A549 (cell line): ENCODE results near the gene PTOV1. TPM values are rescaled to one million over a fixed set of nuclear protein-coding genes. Genes with fewer than 3 reads are reported as not detected.

ENCODE experiments used
- polyA plus RNA-seq, 4 experiments: library from polyadenylated mRNA; depleted of rRNA in 3 of 4; stranded (reverse); fragments of >200 nt; fragmentation: RNase III in 1 of 4; extraction: RNeasy Plus Mini Kit Qiagen cat#74134 plus additional on column Dnase treatment in 1 of 4; gene quantifications; 2 replicates in 3 of 4; 3 replicates in 1 of 4; pipeline ENCODE4 v1.2.3, GENCODE V29; 2011 to 2017
- small RNA-seq, 6 experiments: library from RNA; depleted of rRNA; stranded (forward); fragments of <200 nt; gene quantifications; one replicate each; pipeline ENCODE3, GENCODE V24; 2012

PTOV1 gene
- polyA plus RNA-seq, 2 of the 4 experiments (the other 2 are of a cell fraction), result 27.7 to 147 TPM

Small RNA genes lying within 50 kb of the gene (small RNA-seq; reads per million reads assigned to genes)
- 0 reads per million in 6 experiments for gene MIR4749

Other genes starting within 250 kb of the PTOV1 start
- 45.9 and 47.6 TPM in 2 replicates for gene RRAS, start 211.0 kb upstream of the PTOV1 start, polyA plus RNA-seq (2011; rRNA removed)
- gene RRAS, start 211.0 kb upstream of the PTOV1 start, polyA plus RNA-seq (2017; fragmentation: RNase III; extraction: RNeasy Plus Mini Kit Qiagen cat#74134 plus additional on column Dnase treatment), result 49.2 to 55.4 TPM (median 50.2 TPM) in 3 replicates
- gene SCAF1, start 208.9 kb upstream of the PTOV1 start, polyA plus RNA-seq (2011; rRNA removed), result 4.0 and 6.1 TPM in 2 replicates
- 41.0 to 47.9 TPM (median 47.2 TPM) in 3 replicates for gene SCAF1, start 208.9 kb upstream of the PTOV1 start, polyA plus RNA-seq (2017; fragmentation: RNase III; extraction: RNeasy Plus Mini Kit Qiagen cat#74134 plus additional on column Dnase treatment)
- 54.0 and 68.6 TPM in 2 replicates for gene IRF3, start 185.3 kb upstream of the PTOV1 start, polyA plus RNA-seq (2011; rRNA removed)
- gene IRF3, start 185.3 kb upstream of the PTOV1 start, polyA plus RNA-seq (2017; fragmentation: RNase III; extraction: RNeasy Plus Mini Kit Qiagen cat#74134 plus additional on column Dnase treatment), result 88.5 to 114 TPM (median 103 TPM) in 3 replicates
- gene BCL2L12, start 185.2 kb upstream of the PTOV1 start, polyA plus RNA-seq (2011; rRNA removed), result 26.6 and 29.2 TPM in 2 replicates
- gene BCL2L12, start 185.2 kb upstream of the PTOV1 start, polyA plus RNA-seq (2017; fragmentation: RNase III; extraction: RNeasy Plus Mini Kit Qiagen cat#74134 plus additional on column Dnase treatment), result 47.8 to 53.0 TPM (median 48.6 TPM) in 3 replicates
- gene PRMT1, start 173.9 kb upstream of the PTOV1 start, polyA plus RNA-seq (2011; rRNA removed), result 440 and 504 TPM in 2 replicates
- gene PRMT1, start 173.9 kb upstream of the PTOV1 start, polyA plus RNA-seq (2017; fragmentation: RNase III; extraction: RNeasy Plus Mini Kit Qiagen cat#74134 plus additional on column Dnase treatment), result 488 to 516 TPM (median 500 TPM) in 3 replicates
- 2.0 and 2.9 TPM in 2 replicates for gene ADM5, start 161.6 kb upstream of the PTOV1 start, polyA plus RNA-seq (2011; rRNA removed)
- gene ADM5, start 161.6 kb upstream of the PTOV1 start, polyA plus RNA-seq (2017; fragmentation: RNase III; extraction: RNeasy Plus Mini Kit Qiagen cat#74134 plus additional on column Dnase treatment), result 4.3 to 4.5 TPM (median 4.4 TPM) in 3 replicates
- gene CPT1C, start 160.0 kb upstream of the PTOV1 start, polyA plus RNA-seq (2011; rRNA removed), result 8.2 and 8.5 TPM in 2 replicates
- gene CPT1C, start 160.0 kb upstream of the PTOV1 start, polyA plus RNA-seq (2017; fragmentation: RNase III; extraction: RNeasy Plus Mini Kit Qiagen cat#74134 plus additional on column Dnase treatment), result 13.7 to 17.1 TPM (median 15.4 TPM) in 3 replicates
- gene TSKS, start 87.9 kb upstream of the PTOV1 start, polyA plus RNA-seq (2011; rRNA removed), result not detected in 2 replicates
- not detected in 3 replicates for gene TSKS, start 87.9 kb upstream of the PTOV1 start, polyA plus RNA-seq (2017; fragmentation: RNase III; extraction: RNeasy Plus Mini Kit Qiagen cat#74134 plus additional on column Dnase treatment)
- gene AP2A1, start 84.2 kb upstream of the PTOV1 start, polyA plus RNA-seq (2011; rRNA removed), result 36.6 and 41.6 TPM in 2 replicates
- gene AP2A1, start 84.2 kb upstream of the PTOV1 start, polyA plus RNA-seq (2017; fragmentation: RNase III; extraction: RNeasy Plus Mini Kit Qiagen cat#74134 plus additional on column Dnase treatment), result 53.4 to 62.1 TPM (median 58.6 TPM) in 3 replicates
- gene FUZ, start 37.9 kb upstream of the PTOV1 start, polyA plus RNA-seq (2011; rRNA removed), result 12.5 and 14.5 TPM in 2 replicates
- gene FUZ, start 37.9 kb upstream of the PTOV1 start, polyA plus RNA-seq (2017; fragmentation: RNase III; extraction: RNeasy Plus Mini Kit Qiagen cat#74134 plus additional on column Dnase treatment), result 15.9 to 23.7 TPM (median 21.7 TPM) in 3 replicates
- gene MED25, start 32.9 kb upstream of the PTOV1 start, polyA plus RNA-seq (2011; rRNA removed), result 20.4 and 27.1 TPM in 2 replicates
- 36.4 to 41.6 TPM (median 40.1 TPM) in 3 replicates for gene MED25, start 32.9 kb upstream of the PTOV1 start, polyA plus RNA-seq (2017; fragmentation: RNase III; extraction: RNeasy Plus Mini Kit Qiagen cat#74134 plus additional on column Dnase treatment)
- gene PNKP, start 16.4 kb downstream of the PTOV1 start, polyA plus RNA-seq (2011; rRNA removed), result 22.5 and 23.3 TPM in 2 replicates
- 63.8 to 75.9 TPM (median 71.2 TPM) in 3 replicates for gene PNKP, start 16.4 kb downstream of the PTOV1 start, polyA plus RNA-seq (2017; fragmentation: RNase III; extraction: RNeasy Plus Mini Kit Qiagen cat#74134 plus additional on column Dnase treatment)
- gene AKT1S1, start 26.2 kb downstream of the PTOV1 start, polyA plus RNA-seq (2011; rRNA removed), result 39.2 and 41.5 TPM in 2 replicates
- 63.4 to 75.9 TPM (median 75.3 TPM) in 3 replicates for gene AKT1S1, start 26.2 kb downstream of the PTOV1 start, polyA plus RNA-seq (2017; fragmentation: RNase III; extraction: RNeasy Plus Mini Kit Qiagen cat#74134 plus additional on column Dnase treatment)
- gene TBC1D17, start 26.5 kb downstream of the PTOV1 start, polyA plus RNA-seq (2011; rRNA removed), result 12.3 and 18.0 TPM in 2 replicates
- 26.6 to 44.8 TPM (median 41.5 TPM) in 3 replicates for gene TBC1D17, start 26.5 kb downstream of the PTOV1 start, polyA plus RNA-seq (2017; fragmentation: RNase III; extraction: RNeasy Plus Mini Kit Qiagen cat#74134 plus additional on column Dnase treatment)
- 0.15 and 0.18 TPM in 2 replicates for gene IL4I1, start 45.7 kb downstream of the PTOV1 start, polyA plus RNA-seq (2011; rRNA removed)
- 0.62 to 0.88 TPM (median 0.87 TPM) in 3 replicates for gene IL4I1, start 45.7 kb downstream of the PTOV1 start, polyA plus RNA-seq (2017; fragmentation: RNase III; extraction: RNeasy Plus Mini Kit Qiagen cat#74134 plus additional on column Dnase treatment)
- 7.8 and 12.9 TPM in 2 replicates for gene ATF5, start 78.0 kb downstream of the PTOV1 start, polyA plus RNA-seq (2011; rRNA removed)
- 42.8 to 48.5 TPM (median 44.6 TPM) in 3 replicates for gene ATF5, start 78.0 kb downstream of the PTOV1 start, polyA plus RNA-seq (2017; fragmentation: RNase III; extraction: RNeasy Plus Mini Kit Qiagen cat#74134 plus additional on column Dnase treatment)
- gene NUP62, start 78.3 kb downstream of the PTOV1 start, polyA plus RNA-seq (2011; rRNA removed), result 21.4 and 28.9 TPM in 2 replicates
- 83.9 to 88.5 TPM (median 85.9 TPM) in 3 replicates for gene NUP62, start 78.3 kb downstream of the PTOV1 start, polyA plus RNA-seq (2017; fragmentation: RNase III; extraction: RNeasy Plus Mini Kit Qiagen cat#74134 plus additional on column Dnase treatment)
- gene SIGLEC11, start 110.0 kb downstream of the PTOV1 start, polyA plus RNA-seq (2011; rRNA removed), result not detected in 2 replicates
- not detected in 3 replicates for gene SIGLEC11, start 110.0 kb downstream of the PTOV1 start, polyA plus RNA-seq (2017; fragmentation: RNase III; extraction: RNeasy Plus Mini Kit Qiagen cat#74134 plus additional on column Dnase treatment)
- 37.4 and 45.2 TPM in 2 replicates for gene VRK3, start 174.2 kb downstream of the PTOV1 start, polyA plus RNA-seq (2011; rRNA removed)
- gene VRK3, start 174.2 kb downstream of the PTOV1 start, polyA plus RNA-seq (2017; fragmentation: RNase III; extraction: RNeasy Plus Mini Kit Qiagen cat#74134 plus additional on column Dnase treatment), result 33.3 to 35.4 TPM (median 35.2 TPM) in 3 replicates
- 17.0 and 20.0 TPM in 2 replicates for gene ZNF473, start 174.8 kb downstream of the PTOV1 start, polyA plus RNA-seq (2011; rRNA removed)
- gene ZNF473, start 174.8 kb downstream of the PTOV1 start, polyA plus RNA-seq (2017; fragmentation: RNase III; extraction: RNeasy Plus Mini Kit Qiagen cat#74134 plus additional on column Dnase treatment), result 6.2 to 6.9 TPM (median 6.8 TPM) in 3 replicates